KOPT-K1 (cell line): ENCODE measurements around the gene ADRA1B.

Experiments
- H3K27ac ChIP-seq: fragments of 200-600 bp; sonication (generic); 2 replicates; pipeline ENCODE4 v1.5.1; 2016; ENCODE audit warnings: antibody characterized with exemption, mild to moderate bottlenecking, low read depth, low read length; ENCODE audit not compliant: poor library complexity, severe bottlenecking
- H3K36me3 ChIP-seq: fragments of 200-600 bp; sonication (generic); 2 replicates; pipeline ENCODE4 v1.5.1; 2017; ENCODE audit warnings: antibody characterized with exemption, mild to moderate bottlenecking, low read length, moderate library complexity; ENCODE audit not compliant: insufficient read depth
- H3K9me3 ChIP-seq: fragments of 200-600 bp; sonication (generic); 2 replicates; pipeline ENCODE4 v1.5.1; 2017; ENCODE audit warnings: antibody characterized with exemption, low read length, mild to moderate bottlenecking; ENCODE audit not compliant: insufficient read depth, poor library complexity, severe bottlenecking

Gene ADRA1B

GRCh38 chr5:159909126-159909525 is 7.2 kb upstream of the ADRA1B start:
- Histone ChIP-seq H3K36me3 (no peaks in the 10 kb centered on the region), H3K27ac (no peak overlapping the region), H3K9me3 (no peaks in the 10 kb centered on the region)

GRCh38 chr5:159910207-159910842 is 6.0 kb upstream of the ADRA1B start:
- no peaks in the 10 kb centered on the region for H3K36me3 ChIP-seq
- H3K9me3 ChIP-seq: no peaks in the 10 kb centered on the region
- H3K27ac ChIP-seq: no peak overlapping the region

DNA sequence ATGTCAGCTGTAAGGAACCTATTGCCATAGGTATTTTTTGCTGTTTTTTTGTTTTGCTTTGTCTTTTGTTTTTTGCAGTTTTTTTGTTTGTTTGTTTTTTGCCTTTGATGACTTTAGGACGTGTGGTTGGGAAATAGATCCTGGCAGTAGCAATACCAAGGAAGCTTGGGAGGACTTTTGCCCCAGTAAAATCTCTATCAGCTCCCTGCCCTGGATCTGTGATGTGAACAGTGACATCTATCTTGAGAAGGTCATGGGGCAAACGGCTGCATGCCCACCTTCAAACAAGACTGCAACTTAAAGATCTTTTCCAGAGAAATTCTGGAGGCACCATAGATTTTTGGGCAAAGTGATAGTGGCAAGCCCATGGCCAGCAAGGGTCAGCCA is 5.4 kb upstream of the ADRA1B start:
- no peaks in the 10 kb centered on the region for H3K36me3 ChIP-seq
- H3K9me3 ChIP-seq: no peaks in the 10 kb centered on the region
- no peak overlapping the region for H3K27ac ChIP-seq

GRCh38 chr5:159911349-159911748 is 4.9 kb upstream of the ADRA1B start:
- H3K27ac ChIP-seq: no peak overlapping the region

GRCh38 chr5:159912033-159912800 is 4.1 kb upstream of the ADRA1B start:
- Histone ChIP-seq H3K36me3 (no peaks in the 10 kb centered on the region), H3K9me3 (no peaks in the 10 kb centered on the region), H3K27ac (no peak overlapping the region)

More at GRCh38 chr5:159911349-159911748, 4.9 kb upstream of the ADRA1B start:
- Histone ChIP-seq H3K9me3 (no peaks in the 10 kb centered on the region), H3K36me3 (no peaks in the 10 kb centered on the region)

DNA sequence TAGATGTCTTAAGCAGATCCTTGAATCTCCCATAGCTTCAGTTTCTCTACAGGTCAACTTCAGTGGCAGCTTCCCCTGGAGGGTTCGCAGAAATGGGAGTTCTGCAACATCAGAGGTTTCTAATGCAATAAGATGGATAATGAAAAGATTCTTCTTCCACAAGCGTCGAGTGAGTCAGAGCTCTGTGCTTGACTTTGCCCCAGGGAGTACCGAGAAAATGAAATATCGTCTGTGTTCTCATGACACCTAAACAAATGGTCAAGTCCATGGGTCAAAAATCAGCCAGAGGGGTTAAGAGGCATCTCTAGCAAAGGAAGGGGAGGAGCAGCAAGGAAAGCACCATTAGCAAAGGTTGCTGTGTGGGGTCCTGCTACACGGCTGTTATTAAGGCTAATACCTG is 3.2 kb upstream of the ADRA1B start:
- H3K36me3 ChIP-seq: no peaks in the 10 kb centered on the region
- H3K9me3 ChIP-seq: no peaks in the 10 kb centered on the region
- H3K27ac ChIP-seq: no peak overlapping the region

GRCh38 chr5:159913501-159913900 is 2.8 kb upstream of the ADRA1B start:
- no peak overlapping the region for H3K27ac ChIP-seq
- H3K36me3 ChIP-seq: no peaks in the 10 kb centered on the region
- no peaks in the 10 kb centered on the region for H3K9me3 ChIP-seq

DNA sequence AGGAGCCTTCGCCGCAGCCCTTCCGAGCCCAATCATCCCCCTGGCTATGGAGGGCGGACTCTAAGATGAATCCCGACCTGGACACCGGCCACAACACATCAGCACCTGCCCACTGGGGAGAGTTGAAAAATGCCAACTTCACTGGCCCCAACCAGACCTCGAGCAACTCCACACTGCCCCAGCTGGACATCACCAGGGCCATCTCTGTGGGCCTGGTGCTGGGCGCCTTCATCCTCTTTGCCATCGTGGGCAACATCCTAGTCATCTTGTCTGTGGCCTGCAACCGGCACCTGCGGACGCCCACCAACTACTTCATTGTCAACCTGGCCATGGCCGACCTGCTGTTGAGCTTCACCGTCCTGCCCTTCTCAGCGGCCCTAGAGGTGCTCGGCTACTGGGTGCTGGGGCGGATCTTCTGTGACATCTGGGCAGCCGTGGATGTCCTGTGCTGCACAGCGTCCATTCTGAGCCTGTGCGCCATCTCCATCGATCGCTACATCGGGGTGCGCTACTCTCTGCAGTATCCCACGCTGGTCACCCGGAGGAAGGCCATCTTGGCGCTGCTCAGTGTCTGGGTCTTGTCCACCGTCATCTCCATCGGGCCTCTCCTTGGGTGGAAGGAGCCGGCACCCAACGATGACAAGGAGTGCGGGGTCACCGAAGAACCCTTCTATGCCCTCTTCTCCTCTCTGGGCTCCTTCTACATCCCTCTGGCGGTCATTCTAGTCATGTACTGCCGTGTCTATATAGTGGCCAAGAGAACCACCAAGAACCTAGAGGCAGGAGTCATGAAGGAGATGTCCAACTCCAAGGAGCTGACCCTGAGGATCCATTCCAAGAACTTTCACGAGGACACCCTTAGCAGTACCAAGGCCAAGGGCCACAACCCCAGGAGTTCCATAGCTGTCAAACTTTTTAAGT is 819 bp downstream of the ADRA1B start:
- no peak overlapping the region for H3K27ac ChIP-seq
- H3K36me3 ChIP-seq: no peaks in the 10 kb centered on the region
- no peaks in the 10 kb centered on the region for H3K9me3 ChIP-seq

DNA sequence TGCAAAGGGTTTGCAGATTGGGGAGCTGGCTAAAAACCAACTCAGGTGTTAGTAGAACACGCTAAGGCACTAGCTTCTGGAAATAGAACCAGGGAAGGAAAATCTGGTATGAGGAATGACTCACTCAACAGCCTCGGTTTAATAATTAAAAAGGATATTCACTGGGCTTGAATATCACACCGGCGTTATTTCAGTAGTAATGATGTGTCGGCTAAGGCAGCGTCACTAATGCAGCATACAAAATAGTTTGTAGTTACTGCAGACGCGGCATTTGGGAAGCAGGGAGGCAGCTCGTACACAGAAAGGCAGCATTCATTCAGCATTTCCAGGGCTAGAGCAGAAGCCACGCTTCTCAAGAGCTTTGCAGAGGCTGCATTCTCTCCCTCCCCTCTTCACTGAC is 1.7 kb downstream of the ADRA1B start:
- no peaks in the 10 kb centered on the region for H3K9me3 ChIP-seq
- H3K27ac ChIP-seq: no peak overlapping the region
- no peaks in the 10 kb centered on the region for H3K36me3 ChIP-seq

DNA sequence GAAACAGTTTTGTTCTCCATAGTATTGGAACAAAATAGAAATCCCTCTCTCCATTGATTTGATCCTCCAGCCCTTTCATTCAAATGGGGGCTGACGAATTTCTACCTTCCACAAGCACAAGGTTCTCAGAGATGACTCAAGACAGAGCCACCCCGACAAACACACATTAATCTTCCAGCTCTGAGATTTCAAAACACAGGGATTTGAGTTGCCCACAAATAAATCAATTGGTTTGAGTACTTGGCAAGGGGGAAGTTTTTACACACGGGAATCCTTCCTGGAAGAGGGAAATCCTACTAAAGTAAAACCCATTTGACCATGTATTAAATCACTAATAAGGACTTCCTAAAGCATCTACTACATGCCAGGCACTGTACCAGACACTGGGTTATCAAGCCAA is 5.4 kb downstream of the ADRA1B start:
- H3K9me3 ChIP-seq: no peaks in the 10 kb centered on the region
- no peaks in the 10 kb centered on the region for H3K36me3 ChIP-seq
- no peak overlapping the region for H3K27ac ChIP-seq

DNA sequence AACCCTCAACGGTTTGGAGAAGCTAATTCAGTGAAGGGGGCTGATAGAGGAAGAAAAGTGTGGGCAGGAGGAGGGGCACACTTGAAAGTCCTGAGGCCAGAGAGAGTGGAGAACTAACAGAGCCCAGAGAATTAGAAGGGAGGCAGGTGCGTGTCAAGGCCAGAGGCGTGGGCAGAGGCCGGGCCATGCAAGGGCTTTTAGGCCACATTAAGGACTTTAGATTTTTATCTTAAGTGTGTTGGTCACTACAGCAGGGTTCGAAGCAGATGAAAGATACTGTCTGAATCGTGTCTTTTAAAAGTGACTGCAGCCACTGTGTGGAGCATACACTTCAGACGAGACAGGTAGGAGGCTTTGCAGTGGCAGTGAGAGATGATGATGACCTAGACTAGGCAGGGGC is 6.7 kb downstream of the ADRA1B start:
- H3K27ac ChIP-seq: no peak overlapping the region
- H3K36me3 ChIP-seq: no peaks in the 10 kb centered on the region
- no peaks in the 10 kb centered on the region for H3K9me3 ChIP-seq

- Histone ChIP-seq H3K36me3 (no peaks in the 10 kb centered on the region), H3K9me3 (no peaks in the 10 kb centered on the region), H3K27ac (no peak overlapping the region)
Measured at GRCh38 chr5:159928122-159928909, 12.0 kb downstream of the ADRA1B start.

- H3K9me3 ChIP-seq: no peaks in the 10 kb centered on the region
- H3K36me3 ChIP-seq: no peaks in the 10 kb centered on the region
- H3K27ac ChIP-seq: no peak overlapping the region
Measured at GRCh38 chr5:159929176-159929575, 12.9 kb downstream of the ADRA1B start.

GRCh38 chr5:159933531-159934485 is 17.5 kb downstream of the ADRA1B start:
- Histone ChIP-seq H3K27ac (no peak overlapping the region), H3K9me3 (no peaks in the 10 kb centered on the region), H3K36me3 (no peaks in the 10 kb centered on the region)
